Lower leg skin (tissue), 3 donors: ENCODE data around the gene ENTPD6.

Experiments
- POLR2A ChIP-seq, 2 donors: fragments of 450-650 bp; IDR thresholded peaks; one replicate each; pipeline ENCODE4 v1.6.1; 2016 to 2017; ENCODE audit warnings: antibody characterized with exemption in 2 of 2, mild to moderate bottlenecking in 1 of 2, moderate library complexity in 1 of 2
- TF ChIP-seq, protein P1 (sequence below), 3 donors: fragments of 450-650 bp; IDR thresholded peaks; one replicate each; pipeline ENCODE4 v1.5.1; 2016; ENCODE audit warnings: antibody characterized with exemption in 3 of 3, mild to moderate bottlenecking in 3 of 3, moderate library complexity in 2 of 3

DNA sequence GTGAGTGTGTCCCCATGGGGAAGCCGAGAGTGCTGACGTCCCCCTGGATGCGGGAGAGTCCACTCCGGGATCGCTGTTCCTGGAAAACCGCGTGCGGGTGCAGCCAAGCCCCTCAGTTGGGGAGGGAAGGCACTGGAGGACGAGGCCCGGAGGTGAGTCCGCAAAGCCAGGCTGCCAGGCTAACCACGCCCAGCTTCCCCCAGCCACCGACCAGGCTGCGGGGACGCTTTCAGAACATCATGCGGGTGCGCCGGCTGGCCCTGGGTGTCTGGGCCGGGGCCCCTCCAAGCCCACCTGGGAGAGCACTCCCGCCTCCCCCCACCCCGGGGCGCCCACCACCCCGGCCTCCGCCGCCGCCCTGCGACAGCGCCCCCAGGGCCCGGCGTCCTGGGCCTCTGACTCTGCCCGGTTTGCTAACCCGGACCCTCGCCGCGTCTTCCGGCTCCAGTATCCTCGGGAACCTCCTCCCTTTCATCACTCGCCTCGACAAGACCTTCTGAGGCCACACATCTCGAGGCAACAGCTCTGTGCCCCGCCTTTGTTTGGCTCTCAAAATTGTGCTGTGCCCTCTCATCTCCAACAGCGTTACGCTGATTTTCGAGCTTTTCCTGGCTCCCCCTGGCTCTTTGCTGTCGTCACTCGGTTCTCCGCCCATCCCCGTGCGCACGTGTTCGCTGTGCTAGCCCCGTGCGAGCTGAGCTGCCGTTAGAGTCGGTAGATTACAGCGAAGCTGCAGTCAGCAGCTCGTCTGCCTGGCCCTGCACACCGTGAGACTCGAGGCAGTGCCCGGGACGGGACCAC lies 47.1 kb upstream of the ENTPD6 start:
- TF ChIP-seq POLR2A (IDR thresholded peaks at IDR 0.05), result no peak
- TF ChIP-seq, protein P1, sequence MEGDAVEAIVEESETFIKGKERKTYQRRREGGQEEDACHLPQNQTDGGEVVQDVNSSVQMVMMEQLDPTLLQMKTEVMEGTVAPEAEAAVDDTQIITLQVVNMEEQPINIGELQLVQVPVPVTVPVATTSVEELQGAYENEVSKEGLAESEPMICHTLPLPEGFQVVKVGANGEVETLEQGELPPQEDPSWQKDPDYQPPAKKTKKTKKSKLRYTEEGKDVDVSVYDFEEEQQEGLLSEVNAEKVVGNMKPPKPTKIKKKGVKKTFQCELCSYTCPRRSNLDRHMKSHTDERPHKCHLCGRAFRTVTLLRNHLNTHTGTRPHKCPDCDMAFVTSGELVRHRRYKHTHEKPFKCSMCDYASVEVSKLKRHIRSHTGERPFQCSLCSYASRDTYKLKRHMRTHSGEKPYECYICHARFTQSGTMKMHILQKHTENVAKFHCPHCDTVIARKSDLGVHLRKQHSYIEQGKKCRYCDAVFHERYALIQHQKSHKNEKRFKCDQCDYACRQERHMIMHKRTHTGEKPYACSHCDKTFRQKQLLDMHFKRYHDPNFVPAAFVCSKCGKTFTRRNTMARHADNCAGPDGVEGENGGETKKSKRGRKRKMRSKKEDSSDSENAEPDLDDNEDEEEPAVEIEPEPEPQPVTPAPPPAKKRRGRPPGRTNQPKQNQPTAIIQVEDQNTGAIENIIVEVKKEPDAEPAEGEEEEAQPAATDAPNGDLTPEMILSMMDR (IDR thresholded peaks at IDR 0.05), result no peak
